Brain microvascular endothelial cell (primary cell): ENCODE measurements around the gene ELAVL4.

Experiments
- DNase-seq: peaks from one replicate; pipeline ENCODE4 v3.0.0-alpha.2; 2020
- H3K27ac ChIP-seq: fragments of 250-450 bp; sonication (Bioruptor Pico); 2 replicates; pipeline ENCODE4 v1.5.1; 2020; ENCODE audit warnings: mild to moderate bottlenecking, moderate library complexity
- H3K27me3 ChIP-seq: fragments of 250-450 bp; sonication (Bioruptor Pico); replicated peaks from 2 replicates; pipeline ENCODE4 v1.5.1; 2020; ENCODE audit warnings: mild to moderate bottlenecking
- H3K36me3 ChIP-seq: fragments of 250-450 bp; sonication (Bioruptor Pico); replicated peaks from 2 replicates; pipeline ENCODE4 v1.5.1; 2020; ENCODE audit warnings: mild to moderate bottlenecking
- H3K4me3 ChIP-seq: 2 replicates; pipeline ENCODE4 v1.5.1; 2011; ENCODE audit warnings: low read depth, mild to moderate bottlenecking, control low read depth, low read length, moderate library complexity
- CTCF ChIP-seq: IDR thresholded peaks from 2 replicates; pipeline ENCODE4 v1.5.1; 2011; ENCODE audit warnings: low read depth, mild to moderate bottlenecking, moderate library complexity, low read length, control low read depth, inconsistent platforms; ENCODE audit errors: missing control alignments
- in situ Hi-C: cut with HindIII; loops from 2 replicates; pipeline ENCODE4 v1.10.0; 2017; ENCODE audit warnings: low sequenced_read_pairs, low pct_ligation_motif_present

ELAVL4 gene

DNA sequence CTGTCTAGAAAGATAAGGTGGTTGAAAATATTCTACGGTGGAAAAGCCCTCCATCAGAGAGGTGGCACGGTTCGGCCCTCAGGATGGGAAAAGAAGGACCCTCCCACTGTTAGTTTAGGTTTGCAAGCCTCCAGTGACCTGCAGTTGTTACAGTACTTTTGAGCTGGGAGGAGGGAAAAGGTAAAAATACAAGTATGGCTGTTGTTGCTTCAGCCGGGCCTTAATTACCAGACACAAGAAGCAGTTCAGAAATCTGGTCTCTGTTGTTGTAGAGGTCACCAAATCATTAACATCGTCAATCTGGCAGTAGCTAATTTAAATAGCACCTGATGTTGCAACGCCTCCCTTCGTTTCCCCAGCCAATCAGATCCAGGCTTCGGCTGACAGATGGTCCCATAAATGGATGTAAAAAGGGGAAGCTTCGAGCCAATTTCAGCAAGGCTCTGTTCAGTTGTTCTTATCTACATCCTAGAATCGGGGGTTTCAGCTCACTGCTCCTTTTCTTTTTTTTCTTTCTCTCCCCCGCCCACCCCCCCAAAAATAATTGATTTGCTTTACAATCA lies at the start of gene ELAVL4:
TSS of gene ELAVL4 (plus strand) at position 424 of the 563 bp plus-strand sequence. CDS start 270 bp downstream, outside the sequence.
- no peak within 1 kb of the TSS for H3K4me3 ChIP-seq
- no peaks in the 10 kb centered on the region for H3K27me3 ChIP-seq
- in situ Hi-C loops, result no loop called here
- DNase-seq, result no peak
- no peak within 1 kb of the TSS for H3K27ac ChIP-seq
- H3K36me3 ChIP-seq, result no peaks in the 10 kb centered on the region
- TF ChIP-seq CTCF, result no peak

DNA sequence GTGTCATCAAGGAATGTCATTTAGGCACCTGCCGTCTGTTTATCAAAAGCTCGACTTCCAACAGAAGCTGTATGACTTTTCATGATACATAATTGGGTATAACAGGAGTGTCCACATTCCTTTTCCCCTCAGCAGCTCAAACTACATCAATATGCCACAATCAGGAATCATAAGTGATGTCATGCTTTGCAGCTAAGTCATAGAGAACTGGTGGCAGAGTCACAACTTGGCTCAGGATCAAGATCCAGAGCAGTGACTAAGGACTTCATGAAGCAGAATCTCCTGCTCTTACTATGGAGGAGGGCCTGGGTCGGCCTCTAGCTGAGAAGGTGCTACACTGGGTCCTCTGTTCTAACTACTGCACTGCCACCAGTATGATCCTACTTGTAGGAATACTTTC lies 48.4 kb upstream of the ELAVL4 start:
- DNase-seq, result no peak
- no peaks in the 10 kb centered on the region for H3K36me3 ChIP-seq
- in situ Hi-C loops, result no loop called here

DNA sequence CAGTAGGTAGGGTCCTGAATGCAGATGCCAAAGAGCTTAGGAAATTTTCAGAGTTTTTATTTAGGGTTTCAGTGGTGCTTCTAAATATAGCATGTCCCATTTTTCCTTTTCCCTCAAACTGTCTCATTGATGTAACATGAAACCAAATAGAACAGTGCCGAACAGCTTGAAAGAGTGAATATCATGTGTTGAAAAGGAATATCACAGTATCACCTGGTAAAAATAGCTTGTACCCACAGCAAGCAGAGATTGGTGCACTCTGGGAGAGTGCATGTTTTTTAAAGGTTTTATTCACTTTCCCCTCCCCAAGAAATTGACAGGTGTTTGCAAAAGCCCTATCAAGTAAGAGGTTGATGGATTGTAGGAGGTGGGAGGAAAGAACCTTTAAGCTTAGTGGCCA lies 41.9 kb upstream of the ELAVL4 start:
- Histone ChIP-seq H3K4me3 (no peak overlapping the region), H3K27ac (no peak overlapping the region), H3K27me3 (no peaks in the 10 kb centered on the region), H3K36me3 (no peaks in the 10 kb centered on the region)
- no peak for TF ChIP-seq CTCF
- DNase-seq, result no peak
- in situ Hi-C loops, result no loop called here

More for the DNA sequence above, 48.4 kb upstream of the ELAVL4 start:
- TF ChIP-seq CTCF, result no peak
- Histone ChIP-seq H3K27me3 (no peaks in the 10 kb centered on the region), H3K4me3 (no peak overlapping the region), H3K27ac (no peak overlapping the region)

GRCh38 chr1:50074931-50075330 lies 33.8 kb upstream of the ELAVL4 start:
- in situ Hi-C loops, result no loop called here
- no peak for TF ChIP-seq CTCF
- H3K27ac ChIP-seq, result no peak overlapping the region
- DNase-seq, result no peak
- no peaks in the 10 kb centered on the region for H3K36me3 ChIP-seq
- no peaks in the 10 kb centered on the region for H3K27me3 ChIP-seq
- H3K4me3 ChIP-seq, result no peak overlapping the region

GRCh38 chr1:50077273-50077672 lies 31.4 kb upstream of the ELAVL4 start:
- no peaks in the 10 kb centered on the region for H3K27me3 ChIP-seq
- H3K27ac ChIP-seq, result no peak overlapping the region
- no peak for DNase-seq
- TF ChIP-seq CTCF, result no peak
- no peak overlapping the region for H3K4me3 ChIP-seq
- no peaks in the 10 kb centered on the region for H3K36me3 ChIP-seq
- in situ Hi-C loops, result no loop called here

- no peaks in the 10 kb centered on the region for H3K36me3 ChIP-seq
- H3K27ac ChIP-seq, result no peak overlapping the region
- in situ Hi-C loops, result no loop called here
- DNase-seq, result no peak
- TF ChIP-seq CTCF, result peak; percentile 7
- H3K4me3 ChIP-seq, result no peak overlapping the region
- no peaks in the 10 kb centered on the region for H3K27me3 ChIP-seq
These were observed 27.7 kb upstream of the ELAVL4 start for GRCh38 chr1:50080904-50081586.
